IMR-90 (cell line): ENCODE data around the gene ADARB2. TPM values are rescaled to one million over a fixed set of nuclear protein-coding genes. Genes with fewer than 3 reads are reported as not detected.

Experiments used
- ATAC-seq: fragments of 200-7000 bp; cut with Tn5 transposase; 2 replicates; pipeline ENCODE4 v1.9.1; 2020; ENCODE audit warnings: low read depth, mild to moderate bottlenecking, moderate library complexity
- BruUV-seq: library from RNA; stranded (reverse); fragments of 400-500 nt; replicated peaks from 2 replicates; lab custom pipeline; 2021; lab: Mats Ljungman, UMichigan
- CTCF ChIA-PET: fragments of 300-600 bp; formaldehyde crosslinking; extraction: SDS; loops from one replicate; lab custom pipeline; 2021; ENCODE audit warnings: antibody characterized with exemption; lab: Yijun Ruan, JAX
- POLR2A ChIA-PET: fragments of 300-600 bp; sonication (Branson Sonifier 250); formaldehyde crosslinking; loops from one replicate; lab custom pipeline; 2022; ENCODE audit warnings: antibody characterized with exemption; ENCODE audit not compliant: unreplicated experiment; lab: Charles Lee
- DNase-seq: peaks from one replicate; pipeline ENCODE4 v3.0.0; 2013
- H2AFZ ChIP-seq: replicated peaks from 2 replicates; pipeline ENCODE3; 2013; ENCODE audit warnings: low read length, mild to moderate bottlenecking; ENCODE audit not compliant: poor library complexity
- H2AK5ac ChIP-seq: 2 replicates; pipeline ENCODE4 v1.6.1; 2013; ENCODE audit warnings: low read depth, low read length, inconsistent platforms
- H2AK9ac ChIP-seq: replicated peaks from 2 replicates; pipeline ENCODE3; 2013; ENCODE audit warnings: mild to moderate bottlenecking, low read depth, low read length, moderate library complexity; ENCODE audit not compliant: poor library complexity
- H2BK120ac ChIP-seq: 2 replicates; pipeline ENCODE4 v1.6.1; 2013; ENCODE audit warnings: low read depth, low read length, inconsistent platforms
- H2BK15ac ChIP-seq: 3 replicates; pipeline ENCODE4 v1.6.1; 2013; ENCODE audit warnings: low read depth, low read length, inconsistent platforms
- H2BK20ac ChIP-seq: 2 replicates; pipeline ENCODE4 v1.6.1; 2013; ENCODE audit warnings: low read depth, mild to moderate bottlenecking, inconsistent platforms, low read length, moderate library complexity
- H2BK5ac ChIP-seq: 2 replicates; pipeline ENCODE4 v1.6.1; 2013; ENCODE audit warnings: mild to moderate bottlenecking, low read depth, low read length, inconsistent platforms; ENCODE audit not compliant: poor library complexity, severe bottlenecking
- H3K14ac ChIP-seq: replicated peaks from 2 replicates; pipeline ENCODE4 v1.6.1; 2013; ENCODE audit warnings: low read depth, low read length, inconsistent platforms
- H3K18ac ChIP-seq: 2 replicates; pipeline ENCODE4 v1.6.1; 2013; ENCODE audit warnings: low read depth, low read length, control low read depth
- H3K23ac ChIP-seq: 2 replicates; pipeline ENCODE4 v1.6.1; 2013; ENCODE audit warnings: low read depth, low read length, inconsistent platforms
- H3K27ac ChIP-seq: 2 replicates; pipeline ENCODE4 v1.5.1; 2013; ENCODE audit warnings: mild to moderate bottlenecking, control low read depth, low read length; ENCODE audit not compliant: insufficient read depth
- H3K27me3 ChIP-seq: 2 replicates; pipeline ENCODE4 v1.6.1; 2013; ENCODE audit warnings: low read length; ENCODE audit not compliant: control insufficient read depth, insufficient read depth
- H3K36me3 ChIP-seq: 2 replicates; pipeline ENCODE4 v1.6.1; 2013; ENCODE audit warnings: low read length, mixed read lengths; ENCODE audit not compliant: control insufficient read depth, insufficient read depth
- H3K4ac ChIP-seq: 2 replicates; pipeline ENCODE4 v1.6.1; 2013; ENCODE audit warnings: low read depth, low read length, inconsistent platforms
- H3K4me1 ChIP-seq: 2 replicates; pipeline ENCODE4 v1.6.1; 2013; ENCODE audit warnings: low read length, mixed read lengths; ENCODE audit not compliant: control insufficient read depth, insufficient read depth
- H3K4me2 ChIP-seq: 2 replicates; pipeline ENCODE4 v1.6.1; 2013; ENCODE audit warnings: low read depth, mild to moderate bottlenecking, control low read depth, low read length, moderate library complexity
- H3K4me3 ChIP-seq: 2 replicates; pipeline ENCODE4 v1.5.1; 2013; ENCODE audit warnings: low read depth, mild to moderate bottlenecking, control low read depth, low read length, moderate library complexity; ENCODE audit not compliant: insufficient read depth
- H3K56ac ChIP-seq: 2 replicates; pipeline ENCODE4 v1.6.1; 2013; ENCODE audit warnings: low read length, inconsistent platforms; ENCODE audit not compliant: insufficient read depth; ENCODE audit errors: extremely low read depth
- H3K79me1 ChIP-seq, 2 experiments: 2 replicates each; pipeline ENCODE4 v1.6.1; 2013; ENCODE audit warnings: low read length in 2 of 2, inconsistent platforms in 1 of 2, low read depth in 1 of 2
- H3K9ac ChIP-seq: 2 replicates; pipeline ENCODE4 v1.6.1; 2013; ENCODE audit warnings: low read depth, low read length, control low read depth
- H3K9me1 ChIP-seq: 2 replicates; pipeline ENCODE4 v1.6.1; 2013; ENCODE audit warnings: low read length, inconsistent platforms; ENCODE audit not compliant: insufficient read depth
- H3K9me3 ChIP-seq: 2 replicates; pipeline ENCODE4 v1.6.1; 2013; ENCODE audit warnings: low read length; ENCODE audit not compliant: control insufficient read depth, insufficient read depth
- H4K20me1 ChIP-seq: 2 replicates; pipeline ENCODE4 v1.6.1; 2013; ENCODE audit warnings: low read length, inconsistent platforms; ENCODE audit not compliant: insufficient read depth
- H4K5ac ChIP-seq: 2 replicates; pipeline ENCODE4 v1.6.1; 2013; ENCODE audit warnings: mild to moderate bottlenecking, low read depth, low read length, control low read depth
- H4K8ac ChIP-seq, 2 experiments: 2 replicates each; pipeline ENCODE4 v1.6.1; 2013; ENCODE audit warnings: low read depth in 2 of 2, low read length in 2 of 2, control low read depth in 1 of 2, inconsistent platforms in 1 of 2
- H4K91ac ChIP-seq: 2 replicates; pipeline ENCODE4 v1.6.1; 2013; ENCODE audit warnings: low read depth, low read length, inconsistent platforms; ENCODE audit not compliant: insufficient read depth
- CEBPB ChIP-seq: IDR thresholded peaks from 2 replicates; pipeline ENCODE4 v1.6.1; 2012; ENCODE audit warnings: low read depth, low read length, improper control_type of control experiment
- CHD1 ChIP-seq: IDR thresholded peaks from 2 replicates; pipeline ENCODE4 v1.6.1; 2012; ENCODE audit warnings: low read depth, low read length, improper control_type of control experiment
- MAFK ChIP-seq: IDR thresholded peaks from 2 replicates; pipeline ENCODE4 v1.6.1; 2012; ENCODE audit warnings: low read depth, low read length, improper control_type of control experiment
- MXI1 ChIP-seq: IDR thresholded peaks from 2 replicates; pipeline ENCODE4 v1.6.1; 2012; ENCODE audit warnings: low read depth, mild to moderate bottlenecking, low read length, moderate library complexity, borderline replicate concordance
- NFE2L2 ChIP-seq: fragments of 150-350 bp; IDR thresholded peaks from 2 replicates; pipeline ENCODE4 v1.6.1; 2016; ENCODE audit warnings: low read depth, mild to moderate bottlenecking, low read length
- POLR2A ChIP-seq: IDR thresholded peaks from 2 replicates; pipeline ENCODE4 v1.6.1; 2012; ENCODE audit warnings: mild to moderate bottlenecking, low read depth, low read length
- RFX5 ChIP-seq: IDR thresholded peaks from 2 replicates; pipeline ENCODE4 v1.8.0; 2012; ENCODE audit warnings: low read depth, mild to moderate bottlenecking, low read length, moderate library complexity
- SMC3 ChIP-seq: fragments of 150-350 bp; IDR thresholded peaks from 2 replicates; pipeline ENCODE4 v1.6.1; 2016; ENCODE audit warnings: low read depth, mild to moderate bottlenecking, antibody characterized with exemption, low read length, moderate library complexity
- WGBS, 2 experiments: methylation state at CpG; one replicate each; pipeline versions ENCODE4 v1.1.5 to v1.1.7; 2013; ENCODE audit warnings: missing lambda C conversion rate in 2 of 2; ENCODE audit not compliant: insufficient read length in 1 of 2; ENCODE audit errors: extremely low coverage in 2 of 2; 5-methylcytosine and 5-hydroxymethylcytosine counted together
- dilution Hi-C: fragments of 300-500 bp; cut with HindIII; formaldehyde crosslinking; loops from one replicate; pipeline ENCODE4 v1.14.3; 2018; ENCODE audit warnings: low sequenced_read_pairs; ENCODE audit not compliant: unreplicated experiment
- in situ Hi-C: fragments of 300-500 bp; cut with MboI; formaldehyde crosslinking; loops from 3 replicates; pipeline ENCODE4 v1.14.3; 2019; ENCODE audit warnings: low sequenced_read_pairs, inconsistent platforms, mixed read lengths
- intact Hi-C: fragments of 100-400 bp; cut with micrococcal nuclease; formaldehyde crosslinking; loops from 2 replicates; pipeline ENCODE4 v1.10.0; 2022
- polyA plus RNA-seq, 3 experiments: library from polyadenylated mRNA; depleted of rRNA; stranded (reverse); fragments of >200 nt; gene quantifications; 2 replicates each; pipeline ENCODE4 v1.2.3, GENCODE V29; 2012; ENCODE audit warnings: low replicate concordance in 1 of 3
- total RNA-seq: library from RNA; depleted of rRNA; stranded (reverse); fragments of >200 nt; gene quantifications from 2 replicates; pipeline ENCODE4 v1.2.3, GENCODE V29; 2012
- TF ChIP-seq, protein P1 (sequence below): fragments of 150-350 bp; IDR thresholded peaks from 2 replicates; pipeline ENCODE4 v1.6.1; 2017; ENCODE audit warnings: mild to moderate bottlenecking, antibody characterized with exemption, low read length, low read depth
- TF ChIP-seq, protein P2 (sequence below): conservative IDR thresholded peaks from 2 replicates; pipeline ENCODE4 v1.5.1; 2012; ENCODE audit warnings: mild to moderate bottlenecking, low read depth, low read length, improper control_type of control experiment

The ADARB2 gene
- total and polyA plus RNA-seq, 2 of the 4 experiments (the other 2 are of a cell fraction), result not detected

DNA sequence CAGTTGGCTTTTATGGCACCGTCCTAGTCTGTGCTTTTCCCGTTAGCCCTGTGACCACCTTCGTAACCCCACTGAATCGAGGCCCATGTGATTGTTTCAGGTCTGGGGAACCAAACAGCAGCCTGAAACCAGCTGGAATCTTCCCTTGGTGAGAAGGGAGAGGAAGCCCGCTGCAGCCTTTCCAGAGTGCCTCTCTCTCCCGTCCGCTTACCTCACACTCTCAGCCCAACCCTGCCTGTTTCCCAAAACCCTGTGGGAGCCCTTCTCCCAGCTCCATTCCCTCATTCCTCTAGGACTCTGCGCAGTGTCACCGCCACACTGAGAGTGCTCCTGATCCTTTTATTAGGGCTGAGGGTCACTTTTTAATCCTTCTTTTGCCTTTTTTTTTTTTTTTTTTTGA lies 541.5 kb downstream of the ADARB2 start:
- Histone ChIP-seq H3K9me3 (no peaks in the 10 kb centered on the region), H2BK5ac (no peak overlapping the region), H3K56ac (no peak overlapping the region), H3K79me1 (no peaks in the 10 kb centered on the region), H3K4me2 (no peak overlapping the region), H3K9me1 (no peaks in the 10 kb centered on the region), H2AFZ (peak overlapping the region; percentile 53), H2BK20ac (no peak overlapping the region), H2BK120ac (no peak overlapping the region), H2AK5ac (no peak overlapping the region), H2BK15ac (no peak overlapping the region), H2AK9ac (no peak overlapping the region), H3K23ac (no peak overlapping the region), H3K4me3 (no peak overlapping the region), H3K18ac (no peak overlapping the region), H4K5ac (no peak overlapping the region), H4K20me1 (no peaks in the 10 kb centered on the region), H3K36me3 (no peaks in the 10 kb centered on the region), H3K9ac (no peak overlapping the region), H3K4me1 (no peaks in the 10 kb centered on the region), H3K27ac (no peak overlapping the region), H3K4ac (no peak overlapping the region), H3K14ac (no peak overlapping the region), H3K27me3 (no peaks in the 10 kb centered on the region), H4K91ac (no peak overlapping the region), H4K8ac (no peak overlapping the region)
- in situ Hi-C loops, result no loop called here
- ChIA-PET POLR2A (no interaction called here), CTCF (no interaction called here)
- dilution Hi-C loops, result no loop called here
- intact Hi-C loops, result no loop called here
- TF ChIP-seq, protein P1, sequence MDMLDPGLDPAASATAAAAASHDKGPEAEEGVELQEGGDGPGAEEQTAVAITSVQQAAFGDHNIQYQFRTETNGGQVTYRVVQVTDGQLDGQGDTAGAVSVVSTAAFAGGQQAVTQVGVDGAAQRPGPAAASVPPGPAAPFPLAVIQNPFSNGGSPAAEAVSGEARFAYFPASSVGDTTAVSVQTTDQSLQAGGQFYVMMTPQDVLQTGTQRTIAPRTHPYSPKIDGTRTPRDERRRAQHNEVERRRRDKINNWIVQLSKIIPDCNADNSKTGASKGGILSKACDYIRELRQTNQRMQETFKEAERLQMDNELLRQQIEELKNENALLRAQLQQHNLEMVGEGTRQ, result no peak
- no peak for TF ChIP-seq NFE2L2
- TF ChIP-seq SMC3, result no peak
- TF ChIP-seq CEBPB, result no peak
- TF ChIP-seq POLR2A, result no peak
- no peak for TF ChIP-seq MXI1
- no peak for TF ChIP-seq MAFK
- TF ChIP-seq, protein P2, sequence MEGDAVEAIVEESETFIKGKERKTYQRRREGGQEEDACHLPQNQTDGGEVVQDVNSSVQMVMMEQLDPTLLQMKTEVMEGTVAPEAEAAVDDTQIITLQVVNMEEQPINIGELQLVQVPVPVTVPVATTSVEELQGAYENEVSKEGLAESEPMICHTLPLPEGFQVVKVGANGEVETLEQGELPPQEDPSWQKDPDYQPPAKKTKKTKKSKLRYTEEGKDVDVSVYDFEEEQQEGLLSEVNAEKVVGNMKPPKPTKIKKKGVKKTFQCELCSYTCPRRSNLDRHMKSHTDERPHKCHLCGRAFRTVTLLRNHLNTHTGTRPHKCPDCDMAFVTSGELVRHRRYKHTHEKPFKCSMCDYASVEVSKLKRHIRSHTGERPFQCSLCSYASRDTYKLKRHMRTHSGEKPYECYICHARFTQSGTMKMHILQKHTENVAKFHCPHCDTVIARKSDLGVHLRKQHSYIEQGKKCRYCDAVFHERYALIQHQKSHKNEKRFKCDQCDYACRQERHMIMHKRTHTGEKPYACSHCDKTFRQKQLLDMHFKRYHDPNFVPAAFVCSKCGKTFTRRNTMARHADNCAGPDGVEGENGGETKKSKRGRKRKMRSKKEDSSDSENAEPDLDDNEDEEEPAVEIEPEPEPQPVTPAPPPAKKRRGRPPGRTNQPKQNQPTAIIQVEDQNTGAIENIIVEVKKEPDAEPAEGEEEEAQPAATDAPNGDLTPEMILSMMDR, result no peak
- no peak for TF ChIP-seq CHD1
- TF ChIP-seq RFX5, result no peak
- ATAC-seq, result no peak
- no TSS peak for BruUV-seq
- no peak for DNase-seq
- no CpG with 5 or more reads among the region's 9 CpGs for WGBS, 2 experiments
